ENCODE measurements around the gene IST1.

Gene IST1

DNA sequence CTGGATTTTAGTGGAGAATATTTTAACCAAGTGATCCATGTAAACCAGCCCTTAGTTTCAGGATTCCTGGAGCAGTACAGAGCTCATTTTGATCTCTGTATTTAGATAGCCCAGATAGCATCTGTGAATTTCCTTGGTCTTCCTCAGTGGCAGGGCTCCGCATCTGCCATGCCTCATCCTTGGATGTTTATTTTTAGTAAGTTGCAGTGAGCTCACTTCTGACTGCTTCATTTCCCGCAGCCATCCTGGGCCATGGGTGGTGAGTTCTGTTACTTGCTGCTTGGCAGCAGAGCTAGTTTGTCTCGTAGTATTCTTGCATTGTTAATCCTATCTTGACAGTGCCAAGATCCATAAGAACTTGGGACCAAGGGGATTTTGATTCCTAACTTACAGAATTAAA, 33.7 kb downstream of the IST1 start:
- TF ChIP-seq FOXM1 (IDR thresholded peaks at IDR 0.05; ENCODE audit: borderline replicate concordance, low read depth) (no peak), NFIC (IDR thresholded peaks at IDR 0.05) (no peak), ZBTB7A (IDR thresholded peaks at IDR 0.05; ENCODE audit: low read depth) (no peak), CREB1 (IDR thresholded peaks at IDR 0.05; ENCODE audit: low read depth) (no peak), TAF1 (IDR thresholded peaks at IDR 0.05; ENCODE audit: low read depth) (no peak), EGR1 (IDR thresholded peaks at IDR 0.05) (no peak), YY1 (IDR thresholded peaks at IDR 0.05; ENCODE audit: low read depth) (no peak), RAD21 (IDR thresholded peaks at IDR 0.05; ENCODE audit: low read depth) (no peak), TEAD4 (IDR thresholded peaks at IDR 0.05) (no peak), CEBPB (IDR thresholded peaks at IDR 0.05) (no peak), EP300 (IDR thresholded peaks at IDR 0.05; ENCODE audit: borderline replicate concordance) (no peak), TCF12 (IDR thresholded peaks at IDR 0.05; ENCODE audit: low read depth) (no peak)
- TF ChIP-seq, protein P1, sequence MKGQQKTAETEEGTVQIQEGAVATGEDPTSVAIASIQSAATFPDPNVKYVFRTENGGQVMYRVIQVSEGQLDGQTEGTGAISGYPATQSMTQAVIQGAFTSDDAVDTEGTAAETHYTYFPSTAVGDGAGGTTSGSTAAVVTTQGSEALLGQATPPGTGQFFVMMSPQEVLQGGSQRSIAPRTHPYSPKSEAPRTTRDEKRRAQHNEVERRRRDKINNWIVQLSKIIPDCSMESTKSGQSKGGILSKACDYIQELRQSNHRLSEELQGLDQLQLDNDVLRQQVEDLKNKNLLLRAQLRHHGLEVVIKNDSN (IDR thresholded peaks at IDR 0.05): no peak
- TF ChIP-seq, protein P2, sequence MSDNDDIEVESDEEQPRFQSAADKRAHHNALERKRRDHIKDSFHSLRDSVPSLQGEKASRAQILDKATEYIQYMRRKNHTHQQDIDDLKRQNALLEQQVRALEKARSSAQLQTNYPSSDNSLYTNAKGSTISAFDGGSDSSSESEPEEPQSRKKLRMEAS (IDR thresholded peaks at IDR 0.05): no peak
- TF ChIP-seq, protein P3, sequence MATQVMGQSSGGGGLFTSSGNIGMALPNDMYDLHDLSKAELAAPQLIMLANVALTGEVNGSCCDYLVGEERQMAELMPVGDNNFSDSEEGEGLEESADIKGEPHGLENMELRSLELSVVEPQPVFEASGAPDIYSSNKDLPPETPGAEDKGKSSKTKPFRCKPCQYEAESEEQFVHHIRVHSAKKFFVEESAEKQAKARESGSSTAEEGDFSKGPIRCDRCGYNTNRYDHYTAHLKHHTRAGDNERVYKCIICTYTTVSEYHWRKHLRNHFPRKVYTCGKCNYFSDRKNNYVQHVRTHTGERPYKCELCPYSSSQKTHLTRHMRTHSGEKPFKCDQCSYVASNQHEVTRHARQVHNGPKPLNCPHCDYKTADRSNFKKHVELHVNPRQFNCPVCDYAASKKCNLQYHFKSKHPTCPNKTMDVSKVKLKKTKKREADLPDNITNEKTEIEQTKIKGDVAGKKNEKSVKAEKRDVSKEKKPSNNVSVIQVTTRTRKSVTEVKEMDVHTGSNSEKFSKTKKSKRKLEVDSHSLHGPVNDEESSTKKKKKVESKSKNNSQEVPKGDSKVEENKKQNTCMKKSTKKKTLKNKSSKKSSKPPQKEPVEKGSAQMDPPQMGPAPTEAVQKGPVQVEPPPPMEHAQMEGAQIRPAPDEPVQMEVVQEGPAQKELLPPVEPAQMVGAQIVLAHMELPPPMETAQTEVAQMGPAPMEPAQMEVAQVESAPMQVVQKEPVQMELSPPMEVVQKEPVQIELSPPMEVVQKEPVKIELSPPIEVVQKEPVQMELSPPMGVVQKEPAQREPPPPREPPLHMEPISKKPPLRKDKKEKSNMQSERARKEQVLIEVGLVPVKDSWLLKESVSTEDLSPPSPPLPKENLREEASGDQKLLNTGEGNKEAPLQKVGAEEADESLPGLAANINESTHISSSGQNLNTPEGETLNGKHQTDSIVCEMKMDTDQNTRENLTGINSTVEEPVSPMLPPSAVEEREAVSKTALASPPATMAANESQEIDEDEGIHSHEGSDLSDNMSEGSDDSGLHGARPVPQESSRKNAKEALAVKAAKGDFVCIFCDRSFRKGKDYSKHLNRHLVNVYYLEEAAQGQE (IDR thresholded peaks at IDR 0.05; ENCODE audit: low read depth): no peak

DNA sequence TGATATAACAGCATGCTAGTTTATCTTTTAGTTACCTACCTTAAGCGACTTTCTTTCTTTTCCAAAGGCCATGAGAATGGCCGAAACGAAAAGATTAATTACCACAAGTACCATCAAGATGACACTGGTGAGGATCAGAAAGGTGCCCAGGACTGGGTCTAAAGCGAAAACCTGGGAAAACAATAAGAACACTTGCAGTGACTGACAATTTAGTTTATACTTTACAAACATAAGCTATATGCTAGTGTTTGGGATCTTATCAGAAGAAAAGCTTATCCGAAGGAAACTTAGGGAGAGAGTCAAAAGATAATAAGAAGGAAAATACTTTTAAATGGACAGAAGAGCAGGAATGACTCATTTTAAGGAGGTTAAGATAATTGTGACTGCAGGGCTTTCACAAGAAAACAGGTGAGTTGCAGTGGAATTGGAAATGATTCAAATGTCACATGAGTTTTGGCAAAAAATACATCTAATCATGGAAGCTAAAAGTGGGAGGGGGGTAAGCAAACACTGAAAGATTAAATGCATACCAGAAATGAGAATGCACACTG, 34.8 kb downstream of the IST1 start:
- TF ChIP-seq CREB1 (IDR thresholded peaks at IDR 0.05; ENCODE audit: low read depth) (no peak), NFIC (IDR thresholded peaks at IDR 0.05) (no peak), EGR1 (IDR thresholded peaks at IDR 0.05) (no peak), FOXM1 (IDR thresholded peaks at IDR 0.05; ENCODE audit: borderline replicate concordance, low read depth) (no peak), CEBPB (IDR thresholded peaks at IDR 0.05) (no peak), EP300 (IDR thresholded peaks at IDR 0.05; ENCODE audit: borderline replicate concordance) (no peak), TEAD4 (IDR thresholded peaks at IDR 0.05) (no peak), YY1 (IDR thresholded peaks at IDR 0.05; ENCODE audit: low read depth) (no peak), TAF1 (IDR thresholded peaks at IDR 0.05; ENCODE audit: low read depth) (no peak), TCF12 (IDR thresholded peaks at IDR 0.05; ENCODE audit: low read depth) (no peak)
- TF ChIP-seq, protein P3 (IDR thresholded peaks at IDR 0.05; ENCODE audit: low read depth): no peak
- TF ChIP-seq, protein P1 (IDR thresholded peaks at IDR 0.05): no peak
- TF ChIP-seq, protein P2 (IDR thresholded peaks at IDR 0.05): no peak

DNA sequence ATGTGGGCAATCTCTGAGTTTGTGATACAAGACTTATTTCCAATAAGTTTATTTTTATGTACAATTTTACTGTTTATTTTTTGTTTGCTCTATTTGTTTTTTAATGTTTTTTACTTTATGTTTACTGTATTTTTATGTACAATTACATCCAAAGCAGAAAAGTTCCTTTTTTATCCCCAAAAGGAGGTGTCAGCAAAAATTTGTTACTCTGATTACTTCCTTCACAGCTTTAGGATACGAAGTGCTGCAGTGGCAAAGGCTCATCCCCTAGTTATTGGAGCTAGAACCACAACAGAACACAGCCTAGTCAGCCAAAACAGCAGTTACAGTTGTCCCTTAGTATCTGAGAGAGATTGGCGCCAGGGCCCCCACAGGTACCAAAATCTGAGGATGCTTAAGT, 35.7 kb downstream of the IST1 start:
- TF ChIP-seq, protein P3 (IDR thresholded peaks at IDR 0.05; ENCODE audit: low read depth): no peak
- no peak for TF ChIP-seq ZBTB7A (IDR thresholded peaks at IDR 0.05; ENCODE audit: low read depth)
- TF ChIP-seq RAD21 (IDR thresholded peaks at IDR 0.05; ENCODE audit: low read depth): no peak
- TF ChIP-seq YY1 (IDR thresholded peaks at IDR 0.05; ENCODE audit: low read depth): no peak
- TF ChIP-seq, protein P1 (IDR thresholded peaks at IDR 0.05): no peak
- no peak for TF ChIP-seq CEBPB (IDR thresholded peaks at IDR 0.05)
- TF ChIP-seq CREB1 (IDR thresholded peaks at IDR 0.05; ENCODE audit: low read depth): no peak
- no peak for TF ChIP-seq TEAD4 (IDR thresholded peaks at IDR 0.05)
- no peak for TF ChIP-seq EP300 (IDR thresholded peaks at IDR 0.05; ENCODE audit: borderline replicate concordance)
- no peak for TF ChIP-seq TCF12 (IDR thresholded peaks at IDR 0.05; ENCODE audit: low read depth)

DNA sequence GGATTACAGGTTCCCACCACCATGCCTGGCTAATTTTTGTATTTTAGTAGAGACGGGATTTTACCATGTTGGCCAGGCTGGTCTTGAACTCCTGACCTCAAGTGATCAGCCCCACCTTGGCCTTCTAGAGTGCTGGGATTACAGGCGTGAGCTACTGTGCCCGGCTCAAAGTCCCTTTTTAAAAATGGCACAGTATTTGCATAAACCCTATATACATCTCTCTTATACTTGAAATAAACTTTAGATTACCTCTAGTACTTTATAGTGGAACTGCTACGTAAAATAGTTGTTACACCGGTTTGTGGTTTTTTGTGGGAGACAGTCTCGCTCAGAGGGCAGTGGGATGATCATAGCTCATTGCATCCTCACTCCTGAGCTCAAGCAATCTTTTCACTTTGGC, 36.3 kb downstream of the IST1 start:
- TF ChIP-seq, protein P1 (IDR thresholded peaks at IDR 0.05): no peak
- TF ChIP-seq FOXM1 (IDR thresholded peaks at IDR 0.05; ENCODE audit: borderline replicate concordance, low read depth) (no peak), TCF12 (IDR thresholded peaks at IDR 0.05; ENCODE audit: low read depth) (no peak)
